Esophagus mucosa (tissue), 1 donor: ENCODE measurements around the gene MAOA. TPM values are rescaled to one million over a fixed set of nuclear protein-coding genes. Genes with fewer than 3 reads are reported as not detected.
"Not testable (repeated sequence)": the region's sequence is repeated elsewhere in the genome, so short reads cannot be mapped to it uniquely, and the experiment has no call there.

Source experiments
- ATAC-seq: fragments of 200-7000 bp; cut with Tn5 transposase; one replicate; pipeline ENCODE4 v1.9.1; 2020
- total RNA-seq: library from RNA; stranded (reverse); gene quantifications from one replicate; pipeline ENCODE4 v1.2.4, GENCODE V29; 2023
- donor health status: DM: yes; HTN: yes; CAD: no.

MAOA gene
- total RNA-seq, 1 donor from 2014 or later = 88.9 TPM

DNA sequence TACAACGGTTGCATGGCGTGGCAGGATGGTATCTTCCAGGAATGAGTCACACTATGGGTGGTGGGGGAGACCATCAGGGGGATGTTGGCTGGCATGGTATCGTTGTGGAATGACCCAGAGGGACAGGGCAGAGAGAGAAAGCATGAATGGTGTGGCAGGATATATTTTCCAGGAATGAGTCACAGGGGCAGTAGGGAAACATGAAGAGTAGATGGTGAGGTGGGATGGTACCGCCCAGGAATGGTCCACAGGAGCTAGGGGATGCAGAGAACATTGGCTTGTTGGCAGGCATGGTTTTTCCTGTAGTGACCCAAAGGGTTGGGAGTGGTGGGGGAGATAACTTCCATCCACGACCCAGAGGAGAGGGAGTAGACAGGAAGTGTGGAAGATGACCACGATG lies 62.4 kb downstream of the MAOA start:
- no peak for ATAC-seq

DNA sequence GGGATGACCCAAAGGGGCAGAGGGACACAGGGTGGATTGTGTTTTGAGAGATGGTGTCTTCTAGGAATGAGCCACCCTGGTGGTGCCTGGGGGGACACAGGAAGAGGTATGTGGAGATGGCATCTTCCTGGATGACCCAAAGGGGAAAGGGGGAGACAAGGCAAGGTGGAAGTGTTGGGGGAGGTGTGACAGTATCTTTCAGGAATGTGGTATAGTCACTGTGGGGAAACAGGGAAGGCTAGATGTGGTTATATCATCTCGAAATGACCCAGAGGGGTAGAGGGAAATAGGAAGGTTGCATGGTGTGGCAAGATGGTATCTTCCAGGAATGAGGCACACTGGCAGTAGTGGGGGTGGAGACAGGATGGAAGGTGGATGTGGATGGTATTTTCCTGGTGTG lies 62.9 kb downstream of the MAOA start:
- no peak for ATAC-seq

DNA sequence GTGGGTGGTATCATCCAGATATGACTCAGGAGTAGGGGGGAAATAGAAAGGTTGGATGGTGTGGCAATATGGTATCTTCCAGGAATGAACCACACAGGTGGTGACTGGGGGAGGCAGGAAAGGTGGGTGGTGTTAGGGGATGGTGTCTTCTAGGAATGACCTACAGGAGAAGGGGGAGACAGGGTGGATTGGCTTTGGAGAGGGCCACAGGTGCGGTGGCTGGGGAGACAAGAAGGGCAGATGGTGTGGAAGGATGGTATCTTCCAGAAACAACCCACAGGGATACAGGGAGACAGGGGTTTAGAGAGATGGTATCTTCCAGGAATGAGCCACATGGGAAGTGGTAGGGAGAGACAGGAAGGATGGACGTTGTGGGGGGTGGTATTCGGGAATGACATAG lies 64.0 kb downstream of the MAOA start:
- no peak for ATAC-seq

DNA sequence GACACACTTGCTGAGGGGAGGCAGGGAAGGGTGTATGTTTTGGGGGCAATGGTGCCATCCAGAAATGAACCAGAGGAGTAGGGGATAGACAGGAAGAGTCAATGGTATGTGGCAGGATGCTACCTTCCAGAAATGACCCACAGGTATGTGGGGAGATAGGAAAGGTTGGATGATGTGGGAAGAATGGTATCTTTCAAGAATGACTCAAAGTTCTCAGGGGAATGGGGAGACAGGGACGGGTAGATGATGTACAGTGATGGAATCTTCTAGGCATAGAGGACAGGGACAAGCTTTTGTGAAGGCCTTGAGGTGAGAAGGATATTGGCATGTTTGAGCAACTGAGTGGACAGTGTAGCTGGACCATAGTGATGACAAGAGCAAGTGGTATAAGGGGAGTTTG lies 64.9 kb downstream of the MAOA start:
- ATAC-seq = no peak

DNA sequence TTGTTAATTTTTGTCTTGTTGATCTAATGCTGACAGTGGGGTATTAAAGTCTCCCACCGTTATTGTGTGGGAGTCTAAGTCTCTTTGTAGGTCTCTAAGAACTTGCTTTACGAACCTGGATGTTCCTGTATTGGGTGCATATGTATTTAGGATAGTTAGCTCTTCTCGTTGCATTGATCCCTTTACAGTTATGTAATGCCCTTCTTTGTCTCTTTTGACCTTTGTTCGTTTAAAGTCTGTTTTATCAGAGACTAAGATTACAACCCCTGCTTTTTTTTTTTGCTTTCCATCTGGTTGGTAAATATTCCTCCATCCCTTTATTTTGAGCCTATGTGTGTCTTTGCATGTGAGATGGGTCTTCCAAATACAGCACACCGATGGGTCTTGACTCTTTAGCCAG lies 69.1 kb downstream of the MAOA start:
- not testable (repeated sequence) for ATAC-seq

DNA sequence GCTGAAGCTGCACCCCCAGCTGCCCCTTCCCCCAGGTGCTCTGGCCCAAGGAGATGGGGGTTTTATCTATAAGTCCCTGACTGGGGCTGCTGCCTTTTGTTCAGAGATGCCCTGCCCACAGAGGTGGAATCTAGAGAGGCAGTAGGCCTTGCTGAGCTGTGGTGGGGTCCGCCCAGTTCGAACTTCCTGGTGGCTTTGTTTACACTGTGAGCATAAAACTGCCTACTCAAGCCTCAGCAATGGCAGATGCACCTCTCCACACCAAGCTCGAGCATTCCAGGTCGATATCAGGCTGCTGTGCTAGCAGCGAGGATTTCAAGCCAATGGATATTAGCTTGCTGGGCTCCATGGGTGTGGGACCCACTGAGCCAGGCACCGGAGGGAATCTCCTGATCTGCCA lies 71.2 kb downstream of the MAOA start:
- not testable (repeated sequence) for ATAC-seq

DNA sequence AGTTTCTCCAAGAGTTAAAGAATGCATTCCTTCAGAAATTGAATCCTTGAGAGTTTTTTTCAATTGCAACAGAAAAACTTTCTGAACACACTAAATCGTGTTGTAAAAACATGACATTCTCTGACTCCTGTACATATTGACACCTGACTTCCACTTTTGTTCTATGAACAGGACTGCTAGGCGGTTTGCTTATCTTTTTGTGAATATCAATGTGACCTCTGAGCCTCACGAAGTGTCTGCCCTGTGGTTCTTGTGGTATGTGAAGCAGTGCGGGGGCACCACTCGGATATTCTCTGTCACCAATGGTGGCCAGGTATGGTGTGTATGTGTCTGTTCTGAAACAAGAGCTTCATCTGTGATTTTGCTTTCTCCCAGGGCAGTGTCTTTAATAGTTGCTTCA lies 71.9 kb downstream of the MAOA start:
- ATAC-seq = no peak

DNA sequence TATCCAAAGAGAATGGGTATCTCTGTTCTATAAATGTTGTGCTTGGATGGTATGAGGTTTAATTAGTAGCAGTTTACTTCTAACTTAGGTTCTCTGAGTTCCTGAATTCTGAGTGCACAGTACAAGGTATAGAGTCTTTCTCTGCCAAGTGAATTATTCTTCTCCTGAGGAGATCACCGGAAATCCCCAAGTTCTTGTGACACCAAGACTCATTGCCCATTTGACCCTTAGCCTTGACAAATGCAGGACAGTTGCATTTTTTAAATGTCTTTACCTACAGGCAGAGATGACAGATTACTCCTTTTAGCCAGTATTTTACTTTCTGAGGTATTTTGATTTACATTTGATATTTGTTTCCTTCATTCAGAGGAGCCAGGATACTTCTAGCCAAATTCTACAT lies 72.9 kb downstream of the MAOA start:
- ATAC-seq = no peak

DNA sequence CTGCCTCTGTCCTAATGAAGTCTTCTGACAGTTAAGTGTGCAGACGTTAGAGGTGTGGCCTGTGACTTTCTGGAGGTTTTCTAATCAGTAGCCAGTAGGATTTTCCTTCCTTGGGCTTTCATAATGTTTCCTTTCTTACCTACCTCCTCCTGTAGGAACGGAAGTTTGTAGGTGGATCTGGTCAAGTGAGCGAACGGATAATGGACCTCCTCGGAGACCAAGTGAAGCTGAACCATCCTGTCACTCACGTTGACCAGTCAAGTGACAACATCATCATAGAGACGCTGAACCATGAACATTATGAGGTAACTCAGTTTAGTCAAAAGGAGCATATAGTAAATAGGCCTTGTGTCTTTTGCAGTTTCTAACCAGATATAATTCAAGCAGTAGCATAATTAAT lies 75.0 kb downstream of the MAOA start:
- no peak for ATAC-seq

DNA sequence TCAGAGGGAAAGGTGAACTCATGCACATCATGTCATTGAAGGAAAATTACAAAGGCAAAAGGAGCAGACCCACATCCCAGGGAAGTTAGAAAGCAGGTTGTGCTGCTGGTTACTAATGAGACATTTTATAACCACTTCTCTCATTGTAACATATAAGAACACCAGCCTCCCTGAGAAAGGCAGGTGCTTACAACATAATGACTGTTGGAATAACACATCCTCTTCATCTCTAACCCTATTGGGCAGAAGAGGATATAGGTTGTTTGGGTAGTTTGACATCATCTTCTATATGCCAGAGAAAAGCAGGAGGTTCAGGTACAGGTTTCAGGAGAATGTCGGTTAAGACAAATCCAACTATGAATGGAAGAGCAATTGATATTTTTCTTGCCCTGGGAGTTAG lies 77.6 kb downstream of the MAOA start:
- no peak for ATAC-seq

DNA sequence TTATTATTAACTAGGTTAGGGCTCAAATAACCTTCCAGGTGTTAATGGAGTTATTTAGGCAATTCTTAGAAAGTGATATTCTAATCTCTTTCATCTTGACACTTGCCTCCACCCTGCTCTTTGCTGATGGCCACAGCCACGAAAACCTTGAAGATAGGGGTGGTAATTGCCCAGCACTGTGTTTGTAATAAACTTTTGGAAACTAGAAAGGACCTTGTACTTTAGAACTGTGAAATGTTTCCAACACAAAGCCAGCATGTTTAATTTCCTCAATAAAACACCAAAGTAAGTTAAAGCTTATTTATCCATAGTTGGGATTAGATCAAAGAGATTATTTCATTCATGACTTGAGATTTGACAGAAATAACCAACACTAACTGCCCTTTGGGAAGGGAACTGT lies 78.3 kb downstream of the MAOA start:
- no peak for ATAC-seq

DNA sequence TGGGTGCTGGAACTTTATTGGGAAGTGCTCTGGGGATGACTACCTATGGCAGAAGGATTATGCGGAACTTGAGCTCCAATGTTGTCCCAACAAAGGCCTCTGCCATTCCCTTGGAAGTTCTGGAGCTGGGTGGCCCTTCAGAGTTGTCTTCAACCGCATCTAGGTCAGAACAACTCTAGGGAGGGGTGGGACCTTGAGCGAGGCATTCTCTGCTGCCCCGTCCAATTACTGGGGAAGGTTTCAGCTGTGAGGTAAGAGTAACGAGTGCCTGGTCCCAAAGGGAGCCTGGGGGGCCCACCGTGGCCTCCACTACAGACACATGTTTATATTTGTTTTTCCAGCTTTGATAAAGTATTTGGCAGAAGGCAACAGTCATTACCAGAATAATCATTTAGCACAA lies 79.4 kb downstream of the MAOA start:
- no peak for ATAC-seq

DNA sequence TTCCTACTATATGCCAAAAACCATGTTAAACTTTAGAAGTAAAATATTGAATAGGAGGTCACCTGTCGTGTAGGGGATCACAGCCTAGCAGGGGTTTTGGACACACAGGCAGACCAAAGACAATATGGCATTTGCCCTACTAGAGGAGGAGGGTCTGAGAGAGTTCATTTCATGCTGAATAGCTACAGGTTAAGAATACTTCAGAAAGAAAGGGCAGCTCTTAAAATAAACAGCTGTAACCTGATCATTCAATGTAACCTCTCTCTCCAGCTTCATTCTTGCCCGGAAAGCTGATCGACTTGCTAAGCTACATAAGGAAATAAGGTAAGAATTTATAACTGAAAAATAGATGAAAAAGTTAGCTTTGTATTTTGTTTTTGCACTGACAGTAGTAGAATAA lies 79.9 kb downstream of the MAOA start:
- ATAC-seq = no peak

DNA sequence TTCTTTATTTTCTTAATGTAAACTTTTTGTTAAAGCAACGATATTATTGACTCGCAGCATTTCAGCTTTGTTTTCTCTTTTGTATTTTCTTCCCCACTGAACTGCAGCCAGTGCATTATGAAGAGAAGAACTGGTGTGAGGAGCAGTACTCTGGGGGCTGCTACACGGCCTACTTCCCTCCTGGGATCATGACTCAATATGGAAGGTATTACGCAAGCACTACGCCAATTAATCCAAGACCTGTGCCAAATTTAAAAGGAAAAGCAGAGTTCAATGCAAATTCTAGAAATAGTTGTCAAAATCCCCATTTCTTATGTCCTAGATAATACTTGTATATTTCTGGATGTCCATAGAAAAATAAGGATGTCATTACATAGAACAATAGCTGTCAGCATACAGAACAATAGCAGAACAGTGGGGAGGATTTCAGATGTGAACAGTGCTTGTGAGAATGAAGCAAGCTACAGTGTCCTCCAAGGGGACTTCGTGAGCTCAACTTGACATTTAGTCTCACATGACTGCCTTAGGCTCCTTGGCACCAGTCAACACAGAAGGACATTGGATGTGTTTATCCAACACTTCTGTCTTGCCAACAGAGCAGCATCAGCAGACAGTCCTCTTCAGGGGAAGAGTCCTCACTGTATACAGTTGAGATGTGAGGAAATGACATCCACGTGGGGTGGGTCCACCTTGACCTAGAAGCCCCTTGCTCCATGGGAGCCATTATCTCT lies 85.9 kb downstream of the MAOA start:
- ATAC-seq = peak; percentile 42

DNA sequence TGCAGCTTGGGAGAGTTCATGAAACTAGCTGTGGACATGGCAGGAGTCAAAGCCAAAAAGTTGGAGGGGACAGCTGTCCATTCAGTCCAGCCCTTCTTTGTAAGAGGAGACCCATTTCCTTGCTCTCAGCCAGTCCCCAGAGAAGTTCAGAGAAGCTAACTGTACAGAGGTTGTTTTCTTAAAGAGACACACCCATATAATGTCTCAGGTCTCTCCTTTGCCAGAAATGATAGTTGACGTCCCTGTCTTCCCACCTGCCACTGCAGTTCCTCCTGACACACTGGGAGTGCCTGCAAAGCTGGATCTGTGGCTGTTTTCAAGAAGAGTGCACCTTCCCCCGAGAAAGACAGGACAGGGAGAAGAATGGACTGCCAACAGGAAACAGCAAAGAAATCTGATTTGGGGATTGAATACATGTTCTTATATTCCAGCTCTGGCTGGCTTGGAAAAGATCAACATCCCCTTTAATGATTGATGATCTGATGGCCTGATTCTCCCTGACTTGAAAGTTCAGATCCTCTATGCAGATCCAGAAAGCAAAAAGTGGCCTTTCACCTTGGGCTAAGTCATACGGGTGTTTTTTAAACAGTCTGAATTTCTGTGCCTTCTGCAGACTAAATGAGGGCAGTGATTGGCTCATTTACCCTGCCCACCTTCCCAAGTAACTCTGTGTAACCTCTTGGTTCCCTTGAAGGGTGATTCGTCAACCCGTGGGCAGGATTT lies 87.2 kb downstream of the MAOA start:
- peak; percentile 55 for ATAC-seq

DNA sequence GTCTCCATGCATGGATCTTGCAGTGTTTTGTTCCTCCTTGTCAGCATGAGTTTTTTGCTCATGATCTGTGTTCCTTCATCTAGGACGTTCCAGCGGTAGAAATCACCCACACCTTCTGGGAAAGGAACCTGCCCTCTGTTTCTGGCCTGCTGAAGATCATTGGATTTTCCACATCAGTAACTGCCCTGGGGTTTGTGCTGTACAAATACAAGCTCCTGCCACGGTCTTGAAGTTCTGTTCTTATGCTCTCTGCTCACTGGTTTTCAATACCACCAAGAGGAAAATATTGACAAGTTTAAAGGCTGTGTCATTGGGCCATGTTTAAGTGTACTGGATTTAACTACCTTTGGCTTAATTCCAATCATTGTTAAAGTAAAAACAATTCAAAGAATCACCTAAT lies 88.2 kb downstream of the MAOA start:
- ATAC-seq = no peak

DNA sequence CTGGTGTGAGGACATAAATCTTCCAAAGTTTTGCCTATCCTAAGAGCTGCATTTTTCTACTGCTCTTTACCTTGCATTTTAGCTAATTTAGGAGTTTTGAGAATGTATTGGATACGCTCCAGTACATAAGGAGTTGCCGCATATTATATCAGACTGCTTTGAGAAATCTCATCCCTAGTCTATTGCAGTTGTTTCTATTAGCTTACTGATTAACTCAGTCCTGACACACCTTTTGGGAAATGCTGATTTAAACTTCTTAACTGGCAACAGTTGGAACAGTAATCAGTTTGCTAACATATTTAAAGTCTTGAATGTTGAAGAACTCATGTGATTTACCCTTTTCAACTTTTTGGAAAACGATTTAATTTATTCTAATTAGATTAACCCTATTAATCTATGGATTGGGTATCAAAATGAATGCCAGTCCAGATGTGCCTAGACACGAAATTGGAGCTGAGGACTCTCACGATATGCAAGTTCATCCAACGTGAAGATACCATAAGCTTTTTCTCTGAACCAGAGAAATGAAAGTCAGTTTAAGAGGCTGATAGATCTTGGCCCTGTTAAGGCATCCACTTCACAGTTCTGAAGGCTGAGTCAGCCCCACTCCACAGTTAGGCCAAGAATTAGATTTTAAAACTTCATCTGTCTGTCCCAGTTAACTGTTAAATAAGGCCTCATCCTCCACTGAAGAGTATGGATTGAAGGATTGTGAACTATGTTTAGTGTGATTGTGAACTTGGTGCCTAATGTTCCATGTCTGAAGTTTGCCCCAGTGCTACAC lies 90.0 kb downstream of the MAOA start:
- no peak for ATAC-seq

DNA sequence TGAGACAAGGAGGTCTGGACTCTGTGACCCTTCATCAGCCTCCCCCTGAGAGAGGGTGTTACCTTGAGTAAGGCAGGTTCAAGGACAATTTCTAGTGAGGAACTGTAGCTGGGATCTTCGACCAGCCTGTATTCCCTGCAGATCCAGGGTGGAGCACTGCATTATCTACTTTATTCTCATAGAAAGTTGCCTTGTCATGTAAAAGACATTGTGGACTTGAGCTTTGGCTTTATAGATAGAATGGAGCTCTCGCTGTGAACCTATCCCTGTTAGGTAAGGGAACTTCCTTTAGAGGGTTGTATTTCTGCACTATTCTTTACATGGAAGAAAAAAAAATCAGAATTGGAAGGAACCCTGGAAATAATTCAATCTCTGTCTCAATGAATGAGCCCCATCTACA lies 91.4 kb downstream of the MAOA start:
- ATAC-seq = no peak

DNA sequence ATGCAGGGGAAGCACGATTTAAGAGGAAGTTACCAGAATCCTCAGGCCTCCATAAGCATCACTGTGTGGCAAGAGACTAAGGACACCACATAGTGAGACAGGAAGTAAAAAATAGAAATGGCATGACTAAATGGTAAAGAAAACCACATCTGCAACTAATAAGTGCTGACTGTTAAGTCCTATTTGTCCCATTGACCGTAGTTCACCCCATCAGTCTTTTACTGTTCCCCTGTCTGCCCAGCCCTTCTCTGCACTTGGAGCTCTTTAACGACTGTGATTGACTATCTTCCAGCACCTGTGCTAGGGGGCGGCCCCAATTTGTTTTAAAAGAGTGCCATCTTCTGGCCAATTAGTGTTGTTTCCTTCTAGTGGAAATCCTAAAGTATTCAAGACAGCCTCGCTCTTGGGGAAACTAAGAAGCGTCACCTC lies 94.2 kb downstream of the MAOA start:
- ATAC-seq = peak; percentile 83

DNA sequence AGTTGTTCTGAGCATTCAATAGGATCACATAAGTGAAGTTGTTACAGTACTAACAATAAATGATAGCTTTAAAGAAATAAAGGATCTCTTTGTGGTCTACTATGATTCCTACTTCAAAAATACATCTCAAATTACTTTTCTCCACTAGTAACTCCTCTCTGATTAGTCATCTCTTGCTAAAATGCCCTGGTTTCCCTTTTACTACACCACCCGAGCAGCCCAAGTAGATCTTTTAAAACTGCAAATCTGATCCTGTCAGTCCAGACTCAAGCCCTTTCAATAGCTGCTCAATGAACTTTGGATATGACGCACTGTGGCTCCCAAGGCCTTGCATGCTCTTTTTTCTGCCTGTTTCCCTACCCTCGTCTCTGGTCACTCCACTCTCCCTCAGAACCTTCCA lies 97.5 kb downstream of the MAOA start:
- no peak for ATAC-seq

DNA sequence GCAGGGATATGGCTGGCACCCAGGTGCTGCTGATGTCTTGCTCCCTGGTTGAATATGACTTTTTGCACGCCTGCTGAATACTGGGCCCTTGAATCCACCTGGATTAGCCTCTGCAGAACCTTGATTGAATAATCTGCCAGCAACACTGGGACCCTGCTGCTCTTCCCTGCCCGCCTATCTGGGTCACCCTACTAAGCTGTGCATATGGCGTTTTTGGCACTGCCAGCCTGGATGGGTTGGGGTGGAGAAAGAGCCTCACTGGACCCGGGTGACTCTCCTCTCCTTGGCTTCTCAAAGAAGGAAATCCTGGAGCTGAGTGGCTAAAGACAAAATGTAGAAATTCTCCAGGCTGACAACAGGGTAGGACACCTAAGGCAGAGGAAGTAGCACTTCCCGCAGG lies 100.0 kb downstream of the MAOA start:
- no peak for ATAC-seq

DNA sequence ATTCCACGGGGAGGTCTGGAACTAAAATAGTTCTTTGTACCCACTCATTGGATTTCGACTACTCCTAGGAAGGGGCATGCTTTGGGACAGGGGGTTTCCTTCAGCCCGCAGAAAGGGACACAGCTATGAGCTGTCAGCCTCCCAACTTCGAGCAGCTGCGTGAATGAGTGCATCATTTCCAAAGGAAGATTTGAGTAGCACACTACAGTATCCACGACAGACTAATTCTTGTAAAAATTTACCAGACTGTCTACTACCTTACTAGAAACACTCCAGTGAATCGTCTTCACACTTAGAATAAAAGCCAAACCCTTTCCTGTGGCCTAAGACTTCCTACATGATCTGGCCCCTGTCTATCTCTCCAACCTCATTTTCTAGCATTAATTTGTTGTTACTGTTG lies 101.9 kb downstream of the MAOA start:
- no peak for ATAC-seq

DNA sequence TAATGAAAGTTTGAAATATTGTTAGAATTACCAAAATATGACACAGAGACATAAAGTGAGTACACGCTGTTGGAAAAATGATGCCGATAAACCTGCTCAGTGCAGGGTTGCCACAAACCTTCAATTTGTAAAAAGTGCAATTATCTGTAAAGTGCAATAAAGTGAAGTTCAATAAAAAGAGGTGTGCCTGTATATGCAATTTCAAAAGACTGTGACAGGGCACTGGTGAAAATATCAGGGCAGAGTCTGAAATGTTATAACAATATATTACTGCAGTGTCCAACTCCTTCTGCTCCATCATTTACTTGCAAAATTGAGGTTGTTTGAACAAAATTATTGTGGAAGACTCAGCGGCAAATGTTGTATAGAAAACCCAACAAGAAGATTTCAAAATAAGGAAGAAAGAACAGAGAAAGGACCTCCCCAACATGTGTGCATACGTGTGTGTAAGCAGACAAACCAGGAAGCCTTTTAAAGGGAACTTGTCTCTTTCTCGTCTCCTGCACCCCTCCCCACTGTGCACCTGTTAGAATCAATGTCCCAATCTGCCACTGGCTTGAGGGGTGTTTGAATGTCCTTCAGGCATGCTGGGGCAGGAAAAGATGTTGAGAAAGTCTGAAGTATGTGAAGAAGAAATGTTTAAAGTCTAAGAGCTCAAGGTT lies 130.0 kb downstream of the MAOA start:
- ATAC-seq = no peak
